H1 (cell line): ENCODE measurements around the gene PTX3. TPM values are rescaled to one million over a fixed set of nuclear protein-coding genes. Genes with fewer than 3 reads are reported as not detected.

ENCODE experiments used
- CTCF ChIA-PET: fragments of 300-600 bp; sonication (Branson Sonifier 250); formaldehyde crosslinking; loops from one replicate; lab custom pipeline; 2021; ENCODE audit not compliant: partially characterized antibody; lab: Charles Lee
- POLR2A ChIA-PET: fragments of 300-600 bp; sonication (Branson Sonifier 250); formaldehyde crosslinking; loops from one replicate; lab custom pipeline; 2021; ENCODE audit warnings: inconsistent platforms; ENCODE audit not compliant: partially characterized antibody; lab: Charles Lee
- DNase-seq, 2 experiments: peaks; one replicate each; pipeline versions ENCODE4 v3.0.0 to v3.0.0-alpha.2; 2010 to 2022; ENCODE audit warnings: low spot score in 2 of 2, low read depth in 1 of 2, mixed read lengths in 1 of 2
- FAIRE-seq: peaks from 2 replicates; lab custom pipeline; 2011; peaks lifted over from hg19 to GRCh38; lab: Jason Lieb, UNC
- H2AFZ ChIP-seq: 2 replicates; pipeline ENCODE4 v1.8.1; 2012; ENCODE audit warnings: low read length, inconsistent platforms
- H2AK5ac ChIP-seq: 2 replicates; pipeline ENCODE4 v1.6.1; 2013; ENCODE audit warnings: low read depth, low read length
- H2BK120ac ChIP-seq: replicated peaks from 2 replicates; pipeline ENCODE3; 2013; ENCODE audit warnings: low read depth, low read length, inconsistent platforms
- H2BK12ac ChIP-seq: 2 replicates; pipeline ENCODE4 v1.6.1; 2013; ENCODE audit warnings: low read depth, low read length
- H2BK15ac ChIP-seq: 2 replicates; pipeline ENCODE4 v1.6.1; 2013; ENCODE audit warnings: low read length
- H2BK20ac ChIP-seq: 2 replicates; pipeline ENCODE4 v1.6.1; 2013; ENCODE audit warnings: low read length
- H2BK5ac ChIP-seq: 2 replicates; pipeline ENCODE4 v1.6.1; 2013; ENCODE audit warnings: low read depth, low read length
- H3K14ac ChIP-seq: 2 replicates; pipeline ENCODE4 v1.6.1; 2013; ENCODE audit warnings: inconsistent platforms; ENCODE audit not compliant: insufficient read length
- H3K18ac ChIP-seq: 2 replicates; pipeline ENCODE4 v1.6.1; 2013; ENCODE audit warnings: low read length; ENCODE audit errors: extremely low read depth
- H3K23ac ChIP-seq: 2 replicates; pipeline ENCODE4 v1.6.1; 2013; ENCODE audit warnings: inconsistent platforms; ENCODE audit not compliant: insufficient read length
- H3K23me2 ChIP-seq: 2 replicates; pipeline ENCODE4 v1.6.1; 2013; ENCODE audit warnings: low read depth, low read length
- H3K27ac ChIP-seq: 2 replicates; pipeline ENCODE4 v1.6.1; 2011; ENCODE audit warnings: low read depth, low read length, inconsistent platforms
- H3K27me3 ChIP-seq, 4 experiments: replicated peaks in 1 of 4; 1 replicate in 1 of 4; 2 replicates in 3 of 4; pipeline versions ENCODE4 v1.6.1 to v1.8.1; 2011 to 2013; ENCODE audit warnings: low read length in 3 of 4, mild to moderate bottlenecking in 3 of 4, inconsistent platforms in 2 of 4, mixed read lengths in 2 of 4, moderate library complexity in 1 of 4; ENCODE audit not compliant: control insufficient read depth in 3 of 4, insufficient read depth in 3 of 4; ENCODE audit errors: extremely low read depth in 1 of 4
- H3K36me3 ChIP-seq, 4 experiments: 2 replicates each; pipeline versions ENCODE4 v1.6.1 to v1.8.1; 2011 to 2013; ENCODE audit warnings: mild to moderate bottlenecking in 4 of 4, low read length in 3 of 4, moderate library complexity in 2 of 4, control low read depth in 1 of 4, inconsistent platforms in 1 of 4; ENCODE audit not compliant: insufficient read depth in 4 of 4, control insufficient read depth in 2 of 4
- H3K4ac ChIP-seq: replicated peaks from 2 replicates; pipeline ENCODE3; 2013; ENCODE audit warnings: low read length, low read depth, mixed read lengths, inconsistent platforms; ENCODE audit not compliant: insufficient read length
- H3K4me1 ChIP-seq, 4 experiments: replicated peaks in 1 of 4; 1 replicate in 1 of 4; 2 replicates in 3 of 4; pipeline versions ENCODE4 v1.6.1 to v1.8.1; 2011 to 2013; ENCODE audit warnings: low read length in 3 of 4, inconsistent platforms in 2 of 4, mixed read lengths in 1 of 4; ENCODE audit not compliant: insufficient read depth in 4 of 4, control insufficient read depth in 3 of 4
- H3K4me2 ChIP-seq, 2 experiments: 2 replicates each; pipeline versions ENCODE4 v1.6.1 to v1.8.1; 2011 to 2013; ENCODE audit warnings: low read depth in 2 of 2, low read length in 2 of 2, control low read depth in 1 of 2, inconsistent platforms in 1 of 2, mild to moderate bottlenecking in 1 of 2; ENCODE audit not compliant: insufficient read depth in 1 of 2
- H3K4me3 ChIP-seq, 4 experiments: fragments of 200-600, 300-600 bp in 1 of 4; sonication (generic), shearing (Covaris generic), sonication (Bioruptor Twin) in 1 of 4; 2 replicates each; pipeline versions ENCODE4 v1.5.1 to v1.8.1; 2011 to 2016; ENCODE audit warnings: low read length in 4 of 4, low read depth in 3 of 4, control low read depth in 2 of 4, inconsistent platforms in 2 of 4, mild to moderate bottlenecking in 2 of 4, mixed read lengths in 1 of 4, moderate library complexity in 1 of 4; ENCODE audit not compliant: insufficient read depth in 2 of 4; ENCODE audit errors: extremely low read depth in 1 of 4
- H3K56ac ChIP-seq: replicated peaks from 2 replicates; pipeline ENCODE3; 2013; ENCODE audit warnings: low read depth, mild to moderate bottlenecking, mixed read lengths, low read length, inconsistent platforms; ENCODE audit not compliant: insufficient read length
- H3K79me1 ChIP-seq: 2 replicates; pipeline ENCODE4 v1.6.1; 2013; ENCODE audit warnings: low read depth, low read length, control low read depth
- H3K79me2 ChIP-seq, 2 experiments: 2 replicates each; pipeline versions ENCODE4 v1.6.1 to v1.8.1; 2012 to 2013; ENCODE audit warnings: low read length in 2 of 2, mild to moderate bottlenecking in 2 of 2, inconsistent platforms in 1 of 2; ENCODE audit not compliant: insufficient read depth in 2 of 2, control insufficient read depth in 1 of 2
- H3K9ac ChIP-seq, 4 experiments: replicated peaks in 1 of 4; 1 replicate in 1 of 4; 2 replicates in 3 of 4; pipeline versions ENCODE4 v1.6.1 to v1.8.1; 2011 to 2013; ENCODE audit warnings: low read depth in 3 of 4, low read length in 3 of 4, control low read depth in 2 of 4, mild to moderate bottlenecking in 2 of 4, moderate library complexity in 2 of 4, inconsistent platforms in 1 of 4; ENCODE audit errors: extremely low read depth in 1 of 4
- H3K9me3 ChIP-seq, 2 experiments: 2 replicates each; pipeline versions ENCODE4 v1.6.1 to v1.8.1; 2012 to 2013; ENCODE audit warnings: mild to moderate bottlenecking in 2 of 2, moderate library complexity in 2 of 2, control low read depth in 1 of 2, inconsistent platforms in 1 of 2, low read depth in 1 of 2, low read length in 1 of 2, mixed read lengths in 1 of 2; ENCODE audit not compliant: insufficient read depth in 2 of 2
- H4K20me1 ChIP-seq, 2 experiments: replicated peaks in 1 of 2; 2 replicates each; pipeline versions ENCODE3 to v1.8.1; 2011 to 2013; ENCODE audit warnings: inconsistent platforms in 2 of 2, low read length in 2 of 2, mild to moderate bottlenecking in 1 of 2; ENCODE audit not compliant: insufficient read depth in 2 of 2, control insufficient read depth in 1 of 2
- H4K5ac ChIP-seq: 2 replicates; pipeline ENCODE4 v1.6.1; 2013; ENCODE audit warnings: low read length, low read depth, mixed read lengths, inconsistent platforms; ENCODE audit not compliant: insufficient read length
- H4K8ac ChIP-seq: 2 replicates; pipeline ENCODE4 v1.8.0; 2013; ENCODE audit warnings: mild to moderate bottlenecking, moderate library complexity, low read length, inconsistent platforms; ENCODE audit not compliant: insufficient read depth; ENCODE audit errors: extremely low read depth
- H4K91ac ChIP-seq: replicated peaks from 2 replicates; pipeline ENCODE3; 2013; ENCODE audit warnings: low read length, mixed read lengths, inconsistent platforms; ENCODE audit not compliant: insufficient read length
- ATF3 ChIP-seq: IDR thresholded peaks from 2 replicates; pipeline ENCODE4 v1.6.1; 2011; ENCODE audit warnings: low read depth, mild to moderate bottlenecking, low read length; ENCODE audit not compliant: insufficient read depth
- CTCF ChIP-seq, 3 experiments: IDR thresholded peaks; 1 replicate in 2 of 3; 2 replicates in 1 of 3; pipeline versions ENCODE4 v1.5.1 to v1.6.1; 2011; ENCODE audit warnings: low read length in 3 of 3, mild to moderate bottlenecking in 3 of 3, inconsistent platforms in 2 of 3, low read depth in 1 of 3, moderate library complexity in 1 of 3; ENCODE audit not compliant: insufficient read depth in 1 of 3; ENCODE audit errors: control extremely low read depth in 1 of 3
- RAD21 ChIP-seq, 2 experiments: IDR thresholded peaks in 1 of 2; conservative IDR thresholded peaks in 1 of 2; 2 replicates each; pipeline ENCODE4 v1.6.1; 2011; ENCODE audit warnings: low read depth in 2 of 2, low read length in 2 of 2, improper control_type of control experiment in 1 of 2, inconsistent platforms in 1 of 2, mild to moderate bottlenecking in 1 of 2, moderate library complexity in 1 of 2
- WGBS, 2 experiments: shearing (Covaris generic) in 1 of 2; methylation state at CpG; one replicate each; pipeline versions ENCODE4 v1.1.6 to v1.1.7; 2013 to 2015; ENCODE audit warnings: low lambda C conversion rate in 2 of 2, mixed read lengths in 2 of 2, inconsistent platforms in 1 of 2, low coverage in 1 of 2, missing lambda C conversion rate in 1 of 2; ENCODE audit not compliant: insufficient replicate concordance in 2 of 2, insufficient coverage in 1 of 2, insufficient read length in 1 of 2; ENCODE audit errors: extremely low coverage in 1 of 2, missing lambda C conversion rate in 1 of 2; 5-methylcytosine and 5-hydroxymethylcytosine counted together
- polyA plus RNA-seq, 7 experiments: library from polyadenylated mRNA; depleted of rRNA in 3 of 7; stranded (reverse) in 5 of 7; unstranded in 2 of 7; fragments of >200 nt in 5 of 7; fragments of 200-250 nt in 2 of 7; gene quantifications; 1 replicate in 5 of 7; 2 replicates in 1 of 7; 4 replicates in 1 of 7; pipeline versions ENCODE4 v1.2.1 to v1.2.3, GENCODE V29; 2011 to 2013; ENCODE audit warnings: missing spikeins in 2 of 7, mixed read lengths in 2 of 7
- total RNA-seq: library from RNA; stranded (reverse); fragmentation: NEBNext Ultra II Directional; extraction: Animal tissue kit (Norgen Biotek cat#: 25700); gene quantifications from 2 replicates; pipeline ENCODE4 v1.2.1, GENCODE V29; 2021

Gene PTX3
- total and polyA plus RNA-seq, 2 of the 8 experiments (the other 6 are each of a cell fraction or from before 2014, with no cell fraction given) = 1.2 to 1.7 TPM

- Histone ChIP-seq H3K79me1 (no peaks in the 10 kb centered on the region), H2AK5ac (no peak overlapping the region), H2BK20ac (no peak overlapping the region), H3K9me3 (no peaks in the 10 kb centered on the region), H3K23ac (no peak overlapping the region)
- peak in 2 of 3 experiments; percentile 4 to 30; a peak in 1 of 4 replicates for TF ChIP-seq CTCF (IDR thresholded peaks at IDR 0.05; ENCODE audit: control extremely low read depth in 1 of 3, insufficient read depth in 1 of 3, low read depth in 1 of 3, low read length in 3 of 3)
- TF ChIP-seq ATF3 = no peak
- peak; percentile 30 to 46 for TF ChIP-seq RAD21 (IDR thresholded peaks at IDR 0.05 in 1 of 2, conservative IDR thresholded peaks at IDR 0.05 in 1 of 2; ENCODE audit: low read depth in 2 of 2, low read length in 2 of 2)
- TF ChIP-seq, all 59 proteins: peak for 2
- Histone ChIP-seq H4K5ac (no peak overlapping the region), H3K79me2 (no peaks in the 10 kb centered on the region), H4K91ac (no peak overlapping the region), H3K27me3 (peaks cover 0 to 1% (median 0%) of the 10 kb centered on the region in 4 experiments; a peak in 1 of 7 replicates), H2BK12ac (no peak overlapping the region), H2BK5ac (no peak overlapping the region), H3K4me1 (no peaks in the 10 kb centered on the region), H3K9ac (no peak overlapping the region), H3K4me3 (no peak overlapping the region), H3K4me2 (no peak overlapping the region), H4K8ac (no peak overlapping the region), H3K18ac (no peak overlapping the region), H3K23me2 (no peaks in the 10 kb centered on the region), H2BK120ac (no peak overlapping the region), H2BK15ac (no peak overlapping the region), H3K4ac (no peak overlapping the region), H3K27ac (no peak overlapping the region), H3K14ac (no peak overlapping the region), H3K36me3 (no peaks in the 10 kb centered on the region), H3K56ac (no peak overlapping the region), H2AFZ (no peak overlapping the region), H4K20me1 (no peaks in the 10 kb centered on the region)
- DNase-seq (no peak), FAIRE-seq (no peak)
- POLR2A ChIA-PET = interaction anchor here (0.6 to 1.8 kb wide), 2 partner anchors 9 to 34 kb away, joined by 4 read pairs; no protein-coding TSS in a partner anchor
- CTCF ChIA-PET = interaction anchor here (0.7 to 1.4 kb wide), 2 partner anchors 73 to 283 kb away, joined by 4 read pairs; no protein-coding TSS in a partner anchor
- WGBS, 2 experiments = 86% methylated on average over 3 of the region's 3 CpGs; no CpG with 5 or more reads in 1 of the 2 experiments
These were observed 10.5 kb downstream of the PTX3 start for GRCh38 chr3:157447026-157447694.
